Central memory CD8-positive, alpha-beta T cell (primary cell): ENCODE results near the gene EDARADD.
A peak's percentile ranks its signal among the peaks of the same experiment; 100 is the strongest.
"Not testable (repeated sequence)": the region's sequence is repeated elsewhere in the genome, so short reads cannot be mapped to it uniquely, and the experiment has no call there.

Experiments used
- ATAC-seq: fragments of 150-1000 bp; cut with Tn5 transposase; replicated peaks from 2 replicates; pipeline ENCODE4 v1.10.0; 2022; ENCODE audit warnings: mild to moderate bottlenecking, moderate FRiP score, moderate number of reproducible peaks; ENCODE audit not compliant: poor library complexity, severe bottlenecking; ENCODE audit errors: extremely low read depth
- DNase-seq, 2 donors: peaks; one replicate each; pipeline ENCODE4 v3.0.0; 2021; ENCODE audit warnings: low spot score in 2 of 2
- H3K27ac Mint-ChIP-seq: one replicate; pipeline ENCODE4 v1.8.0; 2022; ENCODE audit warnings: low read depth, mild to moderate bottlenecking, moderate library complexity, mixed read lengths
- H3K27me3 Mint-ChIP-seq: one replicate; pipeline ENCODE4 v1.8.0; 2022; ENCODE audit warnings: mixed read lengths
- H3K36me3 Mint-ChIP-seq: one replicate; pipeline ENCODE4 v1.8.0; 2022; ENCODE audit warnings: mild to moderate bottlenecking, moderate library complexity, mixed read lengths; ENCODE audit not compliant: insufficient read depth
- H3K4me1 Mint-ChIP-seq: one replicate; pipeline ENCODE4 v1.8.0; 2022; ENCODE audit warnings: mixed read lengths
- H3K4me3 Mint-ChIP-seq: one replicate; pipeline ENCODE4 v1.8.0; 2022; ENCODE audit warnings: mild to moderate bottlenecking, moderate library complexity, mixed read lengths
- H3K9me3 Mint-ChIP-seq: one replicate; pipeline ENCODE4 v1.8.0; 2022; ENCODE audit warnings: mixed read lengths

EDARADD gene

GRCh38 chr1:236460103-236460502 lies 66.0 kb downstream of the EDARADD start:
- Mint-ChIP-seq H3K36me3 (peaks cover 9% of the 10 kb centered on the region), H3K27me3 (no peaks in the 10 kb centered on the region), H3K9me3 (no peaks in the 10 kb centered on the region), H3K4me3 (no peak overlapping the region), H3K4me1 (peaks cover 13% of the 10 kb centered on the region), H3K27ac (no peak overlapping the region)
- no peak for ATAC-seq
- DNase-seq: no peak

GRCh38 chr1:236464197-236464596 lies 70.1 kb downstream of the EDARADD start:
- not testable (repeated sequence) for ATAC-seq, H3K9me3 Mint-ChIP-seq, H3K4me3 Mint-ChIP-seq, DNase-seq, H3K27me3 Mint-ChIP-seq
- Mint-ChIP-seq H3K4me1 (peaks cover 23% of the 10 kb centered on the region), H3K36me3 (peaks cover 17% of the 10 kb centered on the region), H3K27ac (peak overlapping the region; percentile 7)

- Mint-ChIP-seq H3K4me3 (peak overlapping the region; percentile 27), H3K36me3 (peaks cover 19% of the 10 kb centered on the region), H3K27me3 (no peaks in the 10 kb centered on the region), H3K9me3 (no peaks in the 10 kb centered on the region), H3K4me1 (peaks cover 23% of the 10 kb centered on the region), H3K27ac (no peak overlapping the region)
- ATAC-seq: peak; percentile 59
- no peak for DNase-seq
Measured at GRCh38 chr1:236465231-236465958, 71.3 kb downstream of the EDARADD start.

GRCh38 chr1:236465959-236466303 lies 71.8 kb downstream of the EDARADD start:
- DNase-seq (no peak), ATAC-seq (peak; percentile 86)
- peak overlapping the region; percentile 27 for H3K4me3 Mint-ChIP-seq
- H3K27me3 Mint-ChIP-seq: no peaks in the 10 kb centered on the region
- H3K4me1 Mint-ChIP-seq: peaks cover 23% of the 10 kb centered on the region
- peaks cover 19% of the 10 kb centered on the region for H3K36me3 Mint-ChIP-seq
- H3K9me3 Mint-ChIP-seq: no peaks in the 10 kb centered on the region
- H3K27ac Mint-ChIP-seq: no peak overlapping the region

GRCh38 chr1:236467327-236467641 lies 73.2 kb downstream of the EDARADD start:
- ATAC-seq (no peak), DNase-seq (no peak)
- H3K27ac Mint-ChIP-seq: no peak overlapping the region
- H3K27me3 Mint-ChIP-seq: no peaks in the 10 kb centered on the region
- H3K36me3 Mint-ChIP-seq: peaks cover 21% of the 10 kb centered on the region
- H3K9me3 Mint-ChIP-seq: no peaks in the 10 kb centered on the region
- no peak overlapping the region for H3K4me3 Mint-ChIP-seq
- H3K4me1 Mint-ChIP-seq: peaks cover 23% of the 10 kb centered on the region

- Mint-ChIP-seq H3K4me3 (no peak overlapping the region), H3K4me1 (peaks cover 23% of the 10 kb centered on the region), H3K27me3 (no peaks in the 10 kb centered on the region), H3K9me3 (no peaks in the 10 kb centered on the region), H3K27ac (no peak overlapping the region), H3K36me3 (peaks cover 19% of the 10 kb centered on the region)
- DNase-seq (no peak), ATAC-seq (no peak)
Measured at GRCh38 chr1:236468625-236469024, 74.5 kb downstream of the EDARADD start.

- DNase-seq (no peak), ATAC-seq (no peak)
- Mint-ChIP-seq H3K27ac (no peak overlapping the region), H3K27me3 (no peaks in the 10 kb centered on the region), H3K4me1 (peaks cover 22% of the 10 kb centered on the region), H3K9me3 (no peaks in the 10 kb centered on the region), H3K4me3 (no peak overlapping the region), H3K36me3 (peaks cover 19% of the 10 kb centered on the region)
Measured at GRCh38 chr1:236469466-236469865, 75.4 kb downstream of the EDARADD start.

- Mint-ChIP-seq H3K4me1 (peaks cover 6% of the 10 kb centered on the region), H3K9me3 (no peaks in the 10 kb centered on the region), H3K27ac (no peak overlapping the region), H3K4me3 (no peak overlapping the region), H3K36me3 (peaks cover 11% of the 10 kb centered on the region), H3K27me3 (no peaks in the 10 kb centered on the region)
- no peak for ATAC-seq
- no peak for DNase-seq
Measured at GRCh38 chr1:236471096-236471495, 77.0 kb downstream of the EDARADD start.

GRCh38 chr1:236471653-236472052 lies 77.6 kb downstream of the EDARADD start:
- peaks cover 9% of the 10 kb centered on the region for H3K36me3 Mint-ChIP-seq
- H3K27ac Mint-ChIP-seq: no peak overlapping the region

GRCh38 chr1:236472850-236473788 lies 79.0 kb downstream of the EDARADD start:
- Mint-ChIP-seq H3K9me3 (no peaks in the 10 kb centered on the region), H3K4me3 (no peak overlapping the region), H3K4me1 (no peaks in the 10 kb centered on the region), H3K36me3 (peaks cover 7% of the 10 kb centered on the region), H3K27ac (no peak overlapping the region), H3K27me3 (no peaks in the 10 kb centered on the region)
- ATAC-seq: no peak
- DNase-seq: no peak

More at GRCh38 chr1:236471653-236472052, 77.6 kb downstream of the EDARADD start:
- no peaks in the 10 kb centered on the region for H3K9me3 Mint-ChIP-seq
- no peak overlapping the region for H3K4me3 Mint-ChIP-seq
- DNase-seq (no peak), ATAC-seq (no peak)
- H3K4me1 Mint-ChIP-seq: peaks cover under 1% of the 10 kb centered on the region
- no peaks in the 10 kb centered on the region for H3K27me3 Mint-ChIP-seq

- no peaks in the 10 kb centered on the region for H3K27me3 Mint-ChIP-seq
- no peak overlapping the region for H3K27ac Mint-ChIP-seq
- no peaks in the 10 kb centered on the region for H3K4me1 Mint-ChIP-seq
- DNase-seq (no peak), ATAC-seq (no peak)
- peaks cover 7% of the 10 kb centered on the region for H3K36me3 Mint-ChIP-seq
- no peaks in the 10 kb centered on the region for H3K9me3 Mint-ChIP-seq
- no peak overlapping the region for H3K4me3 Mint-ChIP-seq
Measured at GRCh38 chr1:236476019-236476418, 81.9 kb downstream of the EDARADD start.

- Mint-ChIP-seq H3K27me3 (no peaks in the 10 kb centered on the region), H3K4me3 (no peak overlapping the region), H3K4me1 (no peaks in the 10 kb centered on the region), H3K36me3 (peaks cover 11% of the 10 kb centered on the region), H3K9me3 (no peaks in the 10 kb centered on the region), H3K27ac (no peak overlapping the region)
- DNase-seq: no peak
- ATAC-seq: no peak
Measured at GRCh38 chr1:236480758-236481436, 86.8 kb downstream of the EDARADD start.
